ENCODE measurements around the gene TNRC18. TPM values are rescaled to one million over a fixed set of nuclear protein-coding genes. Genes with fewer than 3 reads are reported as not detected.

TNRC18 gene
- total RNA-seq, 2 donors from 2014 or later = 84.0 to 90.9 TPM

- Histone ChIP-seq H3K9me3 (no peaks in the 10 kb centered on the region), H3K27ac (no peak overlapping the region), H3K27me3 (no peaks in the 10 kb centered on the region), H3K36me3 (peaks cover 21% of the 10 kb centered on the region), H3K4me3 (no peak overlapping the region), H3K9ac (ENCODE audit: low read depth in 2 of 2, low read length in 2 of 2) (no peak overlapping the region), H3K4me1 (no peaks in the 10 kb centered on the region)
- intact Hi-C loops (cut with DNase I) = no loop called here
- no peak for TF ChIP-seq CTCF (IDR thresholded peaks at IDR 0.05)
- no peak for DNase-seq
Observed at GRCh38 chr7:5377279-5377678, 46.4 kb downstream of the TNRC18 start.

- no peak for DNase-seq
- H3K27ac ChIP-seq = no peak overlapping the region
Observed at GRCh38 chr7:5375925-5376324, 47.7 kb downstream of the TNRC18 start.

GRCh38 chr7:5374464-5374863 is 49.2 kb downstream of the TNRC18 start:
- no peaks in the 10 kb centered on the region for H3K27me3 ChIP-seq
- DNase-seq = no peak
- no peak overlapping the region for H3K27ac ChIP-seq
- no peak overlapping the region for H3K4me3 ChIP-seq
- no peak for TF ChIP-seq CTCF (IDR thresholded peaks at IDR 0.05)
- H3K4me1 ChIP-seq = no peaks in the 10 kb centered on the region
- peaks cover 29% of the 10 kb centered on the region for H3K36me3 ChIP-seq
- no peaks in the 10 kb centered on the region for H3K9me3 ChIP-seq
- intact Hi-C loops (cut with DNase I) = no loop called here
- H3K9ac ChIP-seq (ENCODE audit: low read depth in 2 of 2, low read length in 2 of 2) = no peak overlapping the region

More at GRCh38 chr7:5375925-5376324, 47.7 kb downstream of the TNRC18 start:
- peaks cover 22% of the 10 kb centered on the region for H3K36me3 ChIP-seq
- no peak for TF ChIP-seq CTCF (IDR thresholded peaks at IDR 0.05)
- H3K9ac ChIP-seq (ENCODE audit: low read depth in 2 of 2, low read length in 2 of 2) = no peak overlapping the region
- no peak overlapping the region for H3K4me3 ChIP-seq
- no peaks in the 10 kb centered on the region for H3K4me1 ChIP-seq
- H3K9me3 ChIP-seq = no peaks in the 10 kb centered on the region
- intact Hi-C loops (cut with DNase I) = no loop called here
- H3K27me3 ChIP-seq = no peaks in the 10 kb centered on the region

- Histone ChIP-seq H3K9me3 (no peaks in the 10 kb centered on the region), H3K27ac (no peak overlapping the region), H3K36me3 (peaks cover 29% of the 10 kb centered on the region), H3K9ac (ENCODE audit: low read depth in 2 of 2, low read length in 2 of 2) (no peak overlapping the region), H3K4me1 (no peaks in the 10 kb centered on the region), H3K27me3 (no peaks in the 10 kb centered on the region), H3K4me3 (no peak overlapping the region)
- DNase-seq = no peak
- no peak for TF ChIP-seq CTCF (IDR thresholded peaks at IDR 0.05)
- intact Hi-C loops (cut with DNase I) = no loop called here
Observed at GRCh38 chr7:5373300-5373699, 50.3 kb downstream of the TNRC18 start.

GRCh38 chr7:5370454-5371353 is 52.9 kb downstream of the TNRC18 start:
- intact Hi-C loops (cut with DNase I) = no loop called here
- Histone ChIP-seq H3K27ac (no peak overlapping the region), H3K27me3 (no peaks in the 10 kb centered on the region), H3K36me3 (peaks cover 15% of the 10 kb centered on the region), H3K9me3 (no peaks in the 10 kb centered on the region), H3K9ac (ENCODE audit: low read depth in 2 of 2, low read length in 2 of 2) (no peak overlapping the region), H3K4me1 (no peaks in the 10 kb centered on the region), H3K4me3 (no peak overlapping the region)
- no peak for DNase-seq
- no peak for TF ChIP-seq CTCF (IDR thresholded peaks at IDR 0.05)
